Anterior cingulate cortex (tissue), 58 donors: Measurements from ENCODE around the gene CDKN1C.

ENCODE experiments used
- DNase-seq, 58 donors: peaks; one replicate each; lab custom pipeline; 2025; lab: John Stamatoyannopoulos, UW

The CDKN1C gene

DNA sequence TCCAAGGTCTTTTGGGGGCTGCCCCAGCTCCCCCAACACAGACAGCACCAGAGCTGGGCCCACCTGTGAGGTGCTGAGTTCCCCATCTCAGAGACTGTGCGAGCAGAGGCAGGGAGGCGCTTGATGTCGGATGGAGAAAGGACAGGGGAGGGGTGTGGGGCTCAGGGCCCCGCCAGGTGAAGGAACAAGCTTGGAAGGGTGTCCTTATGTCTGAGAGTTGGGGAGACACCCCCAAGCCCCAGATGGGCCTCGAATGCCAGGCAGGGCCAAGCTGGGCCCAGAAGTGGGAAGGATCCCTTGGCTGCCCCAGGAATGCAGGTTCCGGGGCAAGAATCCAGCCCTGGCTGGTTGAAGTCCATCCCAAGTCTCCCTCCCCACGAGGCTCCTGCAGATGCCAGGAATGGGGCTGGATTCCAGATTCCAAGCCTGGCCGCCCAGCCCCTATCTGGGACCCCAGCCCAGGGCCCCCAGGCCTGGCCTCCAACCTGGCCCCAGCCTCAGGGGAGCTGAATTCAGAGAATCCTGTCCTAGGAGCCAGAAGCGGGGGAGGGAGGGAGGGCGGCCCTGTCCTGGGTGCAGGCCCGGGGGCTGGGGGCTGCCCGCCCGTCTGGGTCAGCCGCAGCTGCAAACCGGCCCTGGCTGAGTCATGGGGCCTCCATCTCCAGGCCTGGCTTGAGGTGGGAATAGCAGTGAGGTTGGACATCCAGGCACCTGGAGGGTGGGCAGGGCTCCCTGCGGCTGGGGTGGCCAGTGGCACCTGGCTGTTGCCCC, 50.9 kb downstream of the CDKN1C start:
- no peak for DNase-seq

GRCh38 chr11:2833716-2834502, 51.7 kb downstream of the CDKN1C start:
- no peak for DNase-seq
